NCI-H345 treated with DMSO at 0.1 percent for 48 hours (cell line): ENCODE measurements around the gene CEP97.
"Not testable (repeated sequence)": the region's sequence is repeated elsewhere in the genome, so short reads cannot be mapped to it uniquely, and the experiment has no call there.

Source experiments
- DNase-seq: peaks from one replicate; lab custom pipeline; 2025; ENCODE audit not compliant: unreplicated experiment; lab: John Stamatoyannopoulos, UW

The CEP97 gene

GRCh38 chr3:101724329-101725193 is at the start of gene CEP97:
Gene CEP97 (plus strand): TSS chr3:101724614. CDS start chr3:101724677, 63 bp downstream.
- peak; percentile 86 for DNase-seq

- DNase-seq = no peak
Observed at GRCh38 chr3:101675709-101676215, 48.7 kb upstream of the CEP97 start.

GRCh38 chr3:101676216-101676764 is 48.1 kb upstream of the CEP97 start:
- DNase-seq = no peak

- DNase-seq = no peak
Observed at GRCh38 chr3:101676765-101677435, 47.5 kb upstream of the CEP97 start, which contains the start of gene ZBTB11. Gene ZBTB11 (minus strand): TSS chr3:101677132. CDS start chr3:101676914, 218 bp downstream.

- no peak for DNase-seq
Observed at GRCh38 chr3:101677436-101678286, 46.8 kb upstream of the CEP97 start.

- DNase-seq = not testable (repeated sequence)
Observed at GRCh38 chr3:101678837-101679236, 45.6 kb upstream of the CEP97 start.

GRCh38 chr3:101680466-101680865 is 43.9 kb upstream of the CEP97 start:
- no peak for DNase-seq

- no peak for DNase-seq
Observed at GRCh38 chr3:101685050-101685400, 39.4 kb upstream of the CEP97 start.

- DNase-seq = no peak
Observed at GRCh38 chr3:101685870-101686307, 38.5 kb upstream of the CEP97 start.

- no peak for DNase-seq
Observed at GRCh38 chr3:101687142-101687931, 37.1 kb upstream of the CEP97 start.

GRCh38 chr3:101689286-101689685 is 35.1 kb upstream of the CEP97 start:
- DNase-seq = no peak

- no peak for DNase-seq
Observed at GRCh38 chr3:101690972-101691371, 33.4 kb upstream of the CEP97 start.

GRCh38 chr3:101691685-101692671 is 32.4 kb upstream of the CEP97 start:
- not testable (repeated sequence) for DNase-seq

GRCh38 chr3:101693540-101693939 is 30.9 kb upstream of the CEP97 start:
- not testable (repeated sequence) for DNase-seq

- DNase-seq = not testable (repeated sequence)
Observed at GRCh38 chr3:101694836-101695235, 29.6 kb upstream of the CEP97 start.

GRCh38 chr3:101695779-101696372 is 28.5 kb upstream of the CEP97 start:
- DNase-seq = no peak

GRCh38 chr3:101701696-101702634 is 22.4 kb upstream of the CEP97 start:
- DNase-seq = no peak
